Natural killer cell (primary cell): Measurements from ENCODE around the gene KIF1A. TPM values are rescaled to one million over a fixed set of nuclear protein-coding genes. Genes with fewer than 3 reads are reported as not detected.

Source experiments
- ATAC-seq, 3 donors: fragments of 150-1000 bp in 2 of 3; fragments of 200-7000 bp in 1 of 3; cut with Tn5 transposase; 1 replicate in 1 of 3; 2 replicates in 2 of 3; pipeline ENCODE4 v1.10.0; 2021; ENCODE audit warnings: mild to moderate bottlenecking in 2 of 3, moderate library complexity in 2 of 3
- DNase-seq, 2 donors: peaks; one replicate each; pipeline versions ENCODE4 v3.0.0 to v3.0.0-alpha.2; 2013 to 2021; ENCODE audit warnings: mixed read lengths in 1 of 2
- H3K27ac ChIP-seq: one replicate; pipeline ENCODE4 v1.5.1; 2013; ENCODE audit warnings: mild to moderate bottlenecking, low read length
- H3K27me3 ChIP-seq: one replicate; pipeline ENCODE4 v1.6.1; 2013; ENCODE audit warnings: low read length; ENCODE audit not compliant: control insufficient read depth, insufficient read depth
- H3K36me3 ChIP-seq: one replicate; pipeline ENCODE4 v1.6.1; 2013; ENCODE audit warnings: low read length; ENCODE audit not compliant: control insufficient read depth, insufficient read depth
- H3K4me1 ChIP-seq: one replicate; pipeline ENCODE4 v1.6.1; 2013; ENCODE audit warnings: low read length; ENCODE audit not compliant: control insufficient read depth, insufficient read depth
- H3K4me3 ChIP-seq: one replicate; pipeline ENCODE4 v1.5.1; 2013; ENCODE audit warnings: low read length
- H3K9me3 ChIP-seq: one replicate; pipeline ENCODE4 v1.6.1; 2013; ENCODE audit warnings: low read length; ENCODE audit not compliant: control insufficient read depth, insufficient read depth
- H3K27ac Mint-ChIP-seq, 2 donors: one replicate each; pipeline ENCODE4 v1.8.0; 2022; ENCODE audit warnings: mild to moderate bottlenecking in 2 of 2, mixed read lengths in 2 of 2, moderate library complexity in 1 of 2
- H3K27me3 Mint-ChIP-seq, 2 donors: one replicate each; pipeline ENCODE4 v1.8.0; 2022; ENCODE audit warnings: low read depth in 2 of 2, mixed read lengths in 2 of 2
- H3K36me3 Mint-ChIP-seq: one replicate; pipeline ENCODE4 v1.8.0; 2022; ENCODE audit warnings: mixed read lengths
- H3K4me1 Mint-ChIP-seq, 2 donors: one replicate each; pipeline ENCODE4 v1.8.0; 2022; ENCODE audit warnings: mixed read lengths in 2 of 2
- H3K4me3 Mint-ChIP-seq: one replicate; pipeline ENCODE4 v1.8.0; 2022; ENCODE audit warnings: mild to moderate bottlenecking, moderate library complexity, mixed read lengths
- H3K9me3 Mint-ChIP-seq, 2 donors: one replicate each; pipeline ENCODE4 v1.8.0; 2022; ENCODE audit warnings: mixed read lengths in 2 of 2
- CTCF ChIP-seq: fragments of 200-600 bp; IDR thresholded peaks from one replicate; pipeline ENCODE4 v1.8.0; 2022; ENCODE audit warnings: antibody characterized with exemption
- WGBS: methylation state at CpG from one replicate; pipeline ENCODE4 v1.1.7; 2013; ENCODE audit warnings: missing lambda C conversion rate; ENCODE audit not compliant: insufficient coverage; 5-methylcytosine and 5-hydroxymethylcytosine counted together
- intact Hi-C: fragments of 100-400 bp; cut with micrococcal nuclease; formaldehyde crosslinking; loops from one replicate; pipeline ENCODE4 v1.14.2; 2022
- total RNA-seq, 4 donors: library from RNA; stranded (reverse); fragments of 120-200 nt in 1 of 4; gene quantifications; one replicate each; pipeline versions ENCODE4 v1.2.3 to v1.2.4, GENCODE V29; 2013 to 2022

Gene KIF1A
- total RNA-seq, 3 donors from 2014 or later (not counting 1 experiment from before 2014, with no cell fraction given) = 0.09 TPM; not detected in 2

GRCh38 chr2:240818293-240819125 lies 1.5 kb downstream of the KIF1A start:
- no peak overlapping the region for H3K4me3 ChIP-seq
- TF ChIP-seq CTCF = no peak
- 27% methylated on average over 41 of the region's 48 CpGs for WGBS
- no peaks in the 10 kb centered on the region for H3K9me3 ChIP-seq
- Mint-ChIP-seq H3K36me3 (no peaks in the 10 kb centered on the region), H3K9me3 (no peaks in the 10 kb centered on the region), H3K27me3 (peaks cover 40 to 43% of the 10 kb centered on the region in 2 donors), H3K4me3 (no peak overlapping the region), H3K4me1 (no peaks in the 10 kb centered on the region), H3K27ac (no peak overlapping the region)
- no peak overlapping the region for H3K27ac ChIP-seq
- ATAC-seq = no peak
- H3K36me3 ChIP-seq = no peaks in the 10 kb centered on the region
- H3K27me3 ChIP-seq = peaks cover 20% of the 10 kb centered on the region
- no peaks in the 10 kb centered on the region for H3K4me1 ChIP-seq
- DNase-seq = no peak
- intact Hi-C loops = no loop called here

- Histone ChIP-seq H3K36me3 (no peaks in the 10 kb centered on the region), H3K27me3 (peaks cover 12% of the 10 kb centered on the region), H3K4me1 (no peaks in the 10 kb centered on the region), H3K27ac (no peak overlapping the region), H3K9me3 (peaks cover 3% of the 10 kb centered on the region), H3K4me3 (no peak overlapping the region)
- 86% methylated on average over 19 of the region's 19 CpGs for WGBS
- H3K9me3 Mint-ChIP-seq = no peaks in the 10 kb centered on the region
- H3K27me3 Mint-ChIP-seq = peaks cover 32 to 37% of the 10 kb centered on the region in 2 donors
- no peak for TF ChIP-seq CTCF
- DNase-seq (no peak), ATAC-seq (no peak)
- no peak overlapping the region for H3K27ac Mint-ChIP-seq
- no peaks in the 10 kb centered on the region for H3K4me1 Mint-ChIP-seq
- intact Hi-C loops = no loop called here
- H3K4me3 Mint-ChIP-seq = no peak overlapping the region
- no peaks in the 10 kb centered on the region for H3K36me3 Mint-ChIP-seq
Measured at GRCh38 chr2:240817496-240818292, 2.3 kb downstream of the KIF1A start.

- no peak overlapping the region for H3K4me3 ChIP-seq
- no peaks in the 10 kb centered on the region for H3K9me3 Mint-ChIP-seq
- intact Hi-C loops = no loop called here
- no peak for DNase-seq
- no peak overlapping the region for H3K27ac Mint-ChIP-seq
- no peak overlapping the region for H3K27ac ChIP-seq
- no peak for TF ChIP-seq CTCF
- no peak overlapping the region for H3K4me3 Mint-ChIP-seq
- peaks cover 9% of the 10 kb centered on the region for H3K27me3 ChIP-seq
- H3K36me3 Mint-ChIP-seq = no peaks in the 10 kb centered on the region
- peaks cover 24 to 29% of the 10 kb centered on the region in 2 donors for H3K27me3 Mint-ChIP-seq
- no peaks in the 10 kb centered on the region for H3K4me1 Mint-ChIP-seq
- no peaks in the 10 kb centered on the region for H3K4me1 ChIP-seq
- peaks cover 3% of the 10 kb centered on the region for H3K9me3 ChIP-seq
- no peaks in the 10 kb centered on the region for H3K36me3 ChIP-seq
- 87% methylated on average over 12 of the region's 12 CpGs for WGBS
- no peak for ATAC-seq
Measured at GRCh38 chr2:240816584-240817495, 3.2 kb downstream of the KIF1A start.
